Motor neuron (in vitro differentiated cells): ENCODE results near the gene CDK11A. TPM values are rescaled to one million over a fixed set of nuclear protein-coding genes. Genes with fewer than 3 reads are reported as not detected.
"Not testable (repeated sequence)": the region's sequence is repeated elsewhere in the genome, so short reads cannot be mapped to it uniquely, and the experiment has no call there.

Experiments
- ATAC-seq, 8 experiments: fragments of 200-7000 bp; cut with Tn5 transposase; replicated peaks in 6 of 8; 2 replicates each; pipeline ENCODE4 v1.8.0; 2021; ENCODE audit warnings: mild to moderate bottlenecking in 8 of 8, moderate library complexity in 8 of 8
- H3K27ac ChIP-seq, 2 donors: fragments of 250-450 bp; sonication (Bioruptor Pico); 2 replicates each; pipeline ENCODE4 v1.9.0; 2021; ENCODE audit warnings: antibody characterized with exemption in 2 of 2, mild to moderate bottlenecking in 2 of 2, moderate library complexity in 1 of 2
- H3K4me1 ChIP-seq, 2 donors: fragments of 250-450 bp; sonication (Bioruptor Pico); replicated peaks in 1 of 2; 2 replicates each; pipeline ENCODE4 v1.6.1; 2021; ENCODE audit warnings: antibody characterized with exemption in 2 of 2, mild to moderate bottlenecking in 2 of 2, moderate library complexity in 1 of 2
- H3K4me3 ChIP-seq, 5 donors: fragments of 250-450 bp; sonication (Bioruptor Pico); 2 replicates each; pipeline ENCODE4 v1.9.0; 2021; ENCODE audit warnings: antibody characterized with exemption in 5 of 5, mild to moderate bottlenecking in 5 of 5, moderate library complexity in 4 of 5
- WGBS, 10 experiments: fragments of 450-650 bp; shearing (Covaris generic); methylation state at CpG; one replicate each; pipeline ENCODE4 v1.0.0; 2022; 5-methylcytosine and 5-hydroxymethylcytosine counted together
- in situ Hi-C, 9 experiments: fragments of 400-800 bp; cut with MboI; loops; one replicate each; pipeline ENCODE4 v1.15.0; 2021; ENCODE audit warnings: low sequenced_read_pairs in 9 of 9, low pct_unique_long_range_greater_than_20kb in 2 of 9; ENCODE audit not compliant: unreplicated experiment in 9 of 9
- total RNA-seq, 8 experiments: library from RNA; unstranded; fragments of 300-600 nt; gene quantifications; 2 replicates each; pipeline versions ENCODE4 v1.2.3 to v1.2.4, GENCODE V29; 2022

The CDK11A gene
- total RNA-seq, 8 experiments from 2014 or later, result 17.8 to 44.6 (median 25.1) TPM

DNA sequence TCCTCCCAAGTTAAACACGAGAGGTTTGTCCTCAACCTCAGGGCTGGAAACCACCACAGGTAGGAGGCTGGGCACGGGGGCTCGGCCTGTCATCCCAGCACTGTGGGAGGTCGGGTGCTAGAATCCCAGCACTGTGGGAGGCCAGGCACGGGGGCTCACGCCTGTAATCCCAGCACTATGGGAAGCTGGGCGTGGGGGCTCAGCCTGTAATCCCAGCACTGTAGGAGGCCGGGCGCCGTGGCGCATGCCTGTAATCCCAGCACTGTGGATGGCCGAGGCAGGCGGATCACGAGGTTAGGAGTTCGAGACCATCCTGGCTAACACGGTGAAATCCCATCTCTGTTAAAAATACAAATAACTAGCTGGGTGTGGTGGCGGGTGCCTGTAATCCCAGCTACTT lies 6.7 kb upstream of the CDK11A start:
- H3K4me1 ChIP-seq, result no peaks in the 10 kb centered on the region
- H3K27ac ChIP-seq, result no peak overlapping the region
- H3K4me3 ChIP-seq, result no peak overlapping the region
- 74 to 100% (median 100%) methylated on average over 1 to 10 of the region's 17 CpGs; no CpG with 5 or more reads in 4 of the 10 experiments for WGBS, 10 experiments
- in situ Hi-C loops, result no loop called here
- peak in 2 of 8 experiments; percentile 20 for ATAC-seq

DNA sequence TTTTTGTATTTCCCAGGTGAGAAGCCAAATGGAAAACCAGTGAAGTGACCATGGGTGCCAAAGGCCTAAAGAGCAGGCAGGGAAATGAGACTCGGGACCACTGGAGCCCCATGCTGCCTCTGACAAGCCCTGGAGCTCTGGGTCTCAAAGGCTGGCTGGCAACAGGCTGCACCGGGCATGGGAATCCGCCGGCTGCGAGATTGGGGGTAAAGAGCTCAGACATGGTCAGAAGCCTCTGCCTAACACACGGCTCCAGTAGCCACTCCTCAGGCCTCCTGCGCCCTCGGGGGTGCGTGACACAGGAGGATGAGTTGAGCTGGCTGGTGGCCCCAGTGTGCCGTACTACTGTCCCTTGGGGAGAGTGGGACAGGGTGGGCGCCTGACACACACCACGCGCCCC lies 6.1 kb upstream of the CDK11A start:
- H3K4me3 ChIP-seq, H3K4me1 ChIP-seq, H3K27ac ChIP-seq, in situ Hi-C loops: not testable (repeated sequence)
- no CpG with 5 or more reads among the region's 13 CpGs for WGBS, 10 experiments
- peak in 3 of 8 experiments; percentile 9 to 32 (median 26) for ATAC-seq

- H3K27ac ChIP-seq, ATAC-seq, H3K4me3 ChIP-seq, in situ Hi-C loops, H3K4me1 ChIP-seq: not testable (repeated sequence)
- WGBS, 10 experiments, result 17 to 100% (median 80%) methylated on average over 1 to 3 of the region's 18 CpGs; no CpG with 5 or more reads in 6 of the 10 experiments
Measured at GRCh38 chr1:1729116-1729816, 5.1 kb upstream of the CDK11A start.

GRCh38 chr1:1728308-1729005 lies 4.3 kb upstream of the CDK11A start:
- H3K4me3 ChIP-seq, H3K27ac ChIP-seq, H3K4me1 ChIP-seq, in situ Hi-C loops: not testable (repeated sequence)
- peak in 3 of 8 experiments; percentile 28 to 47 (median 39) for ATAC-seq
- WGBS, 10 experiments, result 8 to 92% (median 82%) methylated on average over 2 to 6 of the region's 14 CpGs; no CpG with 5 or more reads in 5 of the 10 experiments

DNA sequence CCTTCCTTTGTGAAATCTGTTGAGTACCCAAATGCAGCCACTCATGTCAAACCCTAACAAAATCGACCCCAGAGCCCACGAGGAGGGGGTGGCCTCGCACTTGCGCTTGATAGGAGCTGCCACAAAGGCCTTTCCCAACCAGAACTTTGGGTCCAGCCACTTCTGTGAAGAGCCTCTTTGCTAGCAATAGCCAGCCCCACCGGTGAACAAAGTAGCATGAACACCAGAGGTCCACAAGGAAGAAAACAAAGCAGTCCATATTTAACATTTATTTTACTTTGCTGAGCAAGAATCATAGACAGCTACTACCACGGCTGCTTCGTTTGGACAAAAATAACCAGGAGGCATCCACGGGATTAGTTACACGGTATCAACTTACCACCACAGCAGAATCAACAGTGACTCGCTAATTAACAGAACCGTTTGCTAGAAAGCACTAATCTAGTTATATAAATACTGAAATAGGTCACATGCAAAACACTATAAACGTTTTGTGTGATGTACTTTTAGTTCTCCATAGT lies 3.0 kb upstream of the CDK11A start:
- H3K4me3 ChIP-seq, H3K27ac ChIP-seq, ATAC-seq, in situ Hi-C loops, H3K4me1 ChIP-seq: not testable (repeated sequence)
- 94 to 100% (median 100%) methylated on average over 1 to 2 of the region's 12 CpGs; no CpG with 5 or more reads in 7 of the 10 experiments for WGBS, 10 experiments

- H3K27ac ChIP-seq, ATAC-seq, in situ Hi-C loops, H3K4me1 ChIP-seq, H3K4me3 ChIP-seq: not testable (repeated sequence)
- 90 to 100% (median 97%) methylated on average over 2 to 13 of the region's 17 CpGs; no CpG with 5 or more reads in 5 of the 10 experiments for WGBS, 10 experiments
Measured at GRCh38 chr1:1726088-1726487, 1.9 kb upstream of the CDK11A start.

- in situ Hi-C loops, result no loop called here
- Histone ChIP-seq H3K4me1 (peaks cover 0 to 8% of the 10 kb centered on the region in 2 donors), H3K4me3 (no peak overlapping the region), H3K27ac (no peak overlapping the region)
- no peak for ATAC-seq
- WGBS, 10 experiments, result 71 to 100% (median 93%) methylated on average over 1 to 7 of the region's 7 CpGs; no CpG with 5 or more reads in 3 of the 10 experiments
Measured at GRCh38 chr1:1721201-1721600, 3.0 kb downstream of the CDK11A start.

DNA sequence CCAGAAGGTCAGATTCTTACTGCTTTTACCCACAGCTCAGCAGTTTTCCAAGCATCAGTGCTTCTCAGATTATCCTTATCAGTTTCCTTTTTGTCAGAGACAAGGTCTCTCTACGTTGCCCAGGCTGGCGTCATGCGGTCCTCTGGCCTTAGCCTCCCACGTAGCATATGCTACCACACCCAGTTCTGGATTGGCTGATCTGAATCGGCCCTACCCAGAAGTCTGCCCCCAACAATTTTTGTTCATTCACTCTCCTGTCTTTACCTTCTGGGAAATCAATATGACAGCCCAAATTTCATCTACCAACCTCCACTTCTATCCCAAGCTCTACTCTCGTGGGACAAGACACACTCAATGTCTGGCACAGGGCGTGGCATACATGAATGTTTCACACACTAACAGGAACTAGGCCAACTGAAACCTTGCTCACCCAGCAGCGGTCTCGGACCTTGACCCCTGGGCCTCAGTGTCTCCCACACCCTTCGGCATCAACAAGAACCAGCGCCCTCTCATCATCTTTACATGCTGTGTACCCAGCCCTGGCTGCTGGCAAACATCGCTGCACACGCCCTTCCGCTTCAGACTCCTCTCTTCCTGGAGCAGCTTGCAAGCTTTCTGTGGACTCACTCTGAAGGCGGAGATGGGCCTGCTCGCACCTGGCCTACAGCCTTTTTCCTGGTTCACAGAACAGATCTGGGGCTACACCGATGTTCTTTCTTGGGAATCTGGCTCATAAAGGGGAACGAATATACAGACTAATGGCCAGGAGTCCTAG lies 8.9 kb downstream of the CDK11A start:
- H3K4me1 ChIP-seq, H3K27ac ChIP-seq, H3K4me3 ChIP-seq, in situ Hi-C loops: not testable (repeated sequence)
- 20 to 93% (median 72%) methylated on average over 1 to 6 of the region's 18 CpGs; no CpG with 5 or more reads in 4 of the 10 experiments for WGBS, 10 experiments
- peak in 5 of 8 experiments; percentile 9 to 86 (median 20) for ATAC-seq

DNA sequence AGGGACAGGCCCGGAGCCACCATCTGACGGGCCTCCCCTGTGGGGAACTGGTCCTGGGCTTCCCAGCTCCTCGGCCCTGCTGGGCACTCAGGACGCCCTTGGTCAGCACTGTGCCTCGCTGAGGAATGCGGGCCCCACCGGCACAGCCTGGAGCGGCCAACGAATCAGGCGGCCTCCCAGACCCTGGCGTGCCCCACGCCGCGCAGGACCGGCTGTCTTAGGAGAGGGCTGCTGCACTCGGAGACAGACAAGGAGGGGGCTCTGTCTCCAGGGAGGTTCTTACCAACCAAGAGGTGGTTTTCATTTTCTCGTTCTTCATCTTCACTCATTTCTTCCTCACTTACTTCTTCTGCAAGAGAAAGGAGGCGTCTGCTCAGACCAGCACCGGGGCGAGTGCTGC lies 16.3 kb downstream of the CDK11A start:
- WGBS, 10 experiments, result no CpG with 5 or more reads among the region's 20 CpGs
- in situ Hi-C loops, H3K27ac ChIP-seq, H3K4me3 ChIP-seq, H3K4me1 ChIP-seq: not testable (repeated sequence)
- ATAC-seq, result peak in 3 of 8 experiments; percentile 7 to 15 (median 11)

DNA sequence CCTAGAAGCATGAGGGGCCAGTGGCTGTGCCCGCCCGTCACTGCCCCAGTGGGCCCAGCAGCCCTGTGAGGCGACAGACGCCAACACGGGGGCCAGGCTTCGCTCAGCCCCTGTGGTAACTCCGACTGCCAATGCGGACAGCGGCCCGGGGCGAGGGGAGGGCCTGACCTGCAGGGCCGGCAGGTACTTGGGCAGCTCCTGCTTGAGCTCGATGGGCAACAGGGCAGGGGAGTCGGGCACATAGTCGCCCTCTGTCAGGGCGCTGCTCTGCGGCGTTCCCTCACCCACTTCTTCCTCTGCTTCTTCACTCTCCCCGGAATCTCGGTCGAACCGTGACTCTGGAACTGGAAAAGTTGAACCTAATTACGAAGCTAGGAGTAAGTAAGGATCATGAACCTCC lies 16.9 kb downstream of the CDK11A start:
- H3K4me1 ChIP-seq, H3K4me3 ChIP-seq, ATAC-seq, in situ Hi-C loops, H3K27ac ChIP-seq: not testable (repeated sequence)
- WGBS, 10 experiments, result no CpG with 5 or more reads among the region's 23 CpGs

- in situ Hi-C loops, H3K4me1 ChIP-seq, ATAC-seq, H3K4me3 ChIP-seq, H3K27ac ChIP-seq: not testable (repeated sequence)
- WGBS, 10 experiments, result no CpG with 5 or more reads among the region's 10 CpGs
Measured at GRCh38 chr1:1705623-1706022, 18.5 kb downstream of the CDK11A start.

DNA sequence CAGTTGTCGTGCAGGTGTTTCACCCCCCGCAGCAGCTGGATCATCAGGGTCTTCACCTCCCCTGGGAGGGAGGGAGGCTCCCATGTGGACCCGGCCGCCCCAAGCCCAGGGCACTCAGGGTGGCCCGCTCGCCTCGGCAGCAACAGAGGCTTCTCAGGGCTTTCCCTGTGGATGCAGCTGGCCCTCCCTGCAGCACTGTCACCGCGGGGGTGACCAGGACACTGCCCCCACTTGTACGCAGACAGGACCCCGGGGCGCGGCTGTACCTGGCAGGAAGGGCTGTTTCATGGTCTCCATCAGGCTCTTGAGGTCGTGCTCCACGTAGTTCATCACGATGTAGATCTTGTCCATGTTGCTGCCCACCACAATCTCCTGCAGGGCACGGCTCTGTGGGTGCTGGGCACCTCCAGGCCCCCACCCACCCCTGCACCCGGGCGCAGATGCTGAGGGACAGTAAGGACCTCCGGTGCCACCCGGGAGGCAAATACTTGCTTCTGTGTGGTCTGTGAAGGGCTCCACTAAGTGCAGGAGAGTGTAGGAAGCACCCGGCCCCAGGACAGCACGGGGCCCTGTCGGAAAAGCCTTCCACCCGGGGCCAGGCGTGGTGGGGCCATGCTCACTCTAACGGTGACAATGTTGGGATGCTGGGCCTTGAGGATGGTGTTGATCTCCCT lies 19.7 kb downstream of the CDK11A start:
- ATAC-seq, H3K4me1 ChIP-seq, H3K27ac ChIP-seq, in situ Hi-C loops, H3K4me3 ChIP-seq: not testable (repeated sequence)
- 90% methylated on average over 4 of the region's 27 CpGs; no CpG with 5 or more reads in 9 of the 10 experiments for WGBS, 10 experiments
